ENCODE results near the gene SPTBN5. TPM values are rescaled to one million over a fixed set of nuclear protein-coding genes. Genes with fewer than 3 reads are reported as not detected.

The SPTBN5 gene
- total and polyA plus RNA-seq, 10 of the 15 experiments (the other 5 are each of a cell fraction or from before 2014, with no cell fraction given): under 0.01 to 0.18 (median 0.04) TPM; not detected in 4

DNA sequence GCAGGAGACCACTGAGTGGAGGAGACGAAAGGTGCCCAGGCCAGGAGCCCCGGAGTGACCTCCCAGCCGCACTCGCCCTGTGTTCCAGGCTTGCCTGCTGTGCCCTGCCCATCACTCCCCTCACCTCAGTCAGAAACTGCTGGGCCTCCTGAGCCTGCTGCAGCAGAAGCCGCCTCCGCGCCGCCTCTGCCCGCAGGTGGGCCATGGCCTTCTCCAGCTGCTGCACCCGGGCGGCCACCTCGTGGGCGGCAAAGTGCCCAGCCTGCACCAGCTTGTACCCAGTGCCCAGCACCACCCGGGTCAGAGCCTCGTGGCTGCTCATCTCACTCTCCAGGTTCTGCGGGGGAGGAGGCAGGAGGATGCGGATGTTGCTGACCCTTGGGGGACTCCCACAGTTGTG is 37.6 kb downstream of the SPTBN5 start:
- H3K4me3 ChIP-seq: no peak overlapping the region
- no TSS peak for BruUV-seq (replicated peaks)
- no peak for TF ChIP-seq SMAD1 (IDR thresholded peaks at IDR 0.05; ENCODE audit: low read depth, partially characterized antibody)
- TF ChIP-seq, protein P1, sequence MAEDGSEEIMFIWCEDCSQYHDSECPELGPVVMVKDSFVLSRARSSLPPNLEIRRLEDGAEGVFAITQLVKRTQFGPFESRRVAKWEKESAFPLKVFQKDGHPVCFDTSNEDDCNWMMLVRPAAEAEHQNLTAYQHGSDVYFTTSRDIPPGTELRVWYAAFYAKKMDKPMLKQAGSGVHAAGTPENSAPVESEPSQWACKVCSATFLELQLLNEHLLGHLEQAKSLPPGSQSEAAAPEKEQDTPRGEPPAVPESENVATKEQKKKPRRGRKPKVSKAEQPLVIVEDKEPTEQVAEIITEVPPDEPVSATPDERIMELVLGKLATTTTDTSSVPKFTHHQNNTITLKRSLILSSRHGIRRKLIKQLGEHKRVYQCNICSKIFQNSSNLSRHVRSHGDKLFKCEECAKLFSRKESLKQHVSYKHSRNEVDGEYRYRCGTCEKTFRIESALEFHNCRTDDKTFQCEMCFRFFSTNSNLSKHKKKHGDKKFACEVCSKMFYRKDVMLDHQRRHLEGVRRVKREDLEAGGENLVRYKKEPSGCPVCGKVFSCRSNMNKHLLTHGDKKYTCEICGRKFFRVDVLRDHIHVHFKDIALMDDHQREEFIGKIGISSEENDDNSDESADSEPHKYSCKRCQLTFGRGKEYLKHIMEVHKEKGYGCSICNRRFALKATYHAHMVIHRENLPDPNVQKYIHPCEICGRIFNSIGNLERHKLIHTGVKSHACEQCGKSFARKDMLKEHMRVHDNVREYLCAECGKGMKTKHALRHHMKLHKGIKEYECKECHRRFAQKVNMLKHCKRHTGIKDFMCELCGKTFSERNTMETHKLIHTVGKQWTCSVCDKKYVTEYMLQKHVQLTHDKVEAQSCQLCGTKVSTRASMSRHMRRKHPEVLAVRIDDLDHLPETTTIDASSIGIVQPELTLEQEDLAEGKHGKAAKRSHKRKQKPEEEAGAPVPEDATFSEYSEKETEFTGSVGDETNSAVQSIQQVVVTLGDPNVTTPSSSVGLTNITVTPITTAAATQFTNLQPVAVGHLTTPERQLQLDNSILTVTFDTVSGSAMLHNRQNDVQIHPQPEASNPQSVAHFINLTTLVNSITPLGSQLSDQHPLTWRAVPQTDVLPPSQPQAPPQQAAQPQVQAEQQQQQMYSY (CRISPR knock-in tag; IDR thresholded peaks at IDR 0.05): no peak
- no peak for TF ChIP-seq ZNF274 (IDR thresholded peaks at IDR 0.05; ENCODE audit: insufficient read depth, insufficient read length)
- no peak for TF ChIP-seq HDAC2 (IDR thresholded peaks at IDR 0.05)
- TF ChIP-seq KDM1A (IDR thresholded peaks at IDR 0.05; ENCODE audit: borderline replicate concordance): no peak
- no peak for TF ChIP-seq NKRF (conservative IDR thresholded peaks at IDR 0.05)
- no peak for TF ChIP-seq NBN (IDR thresholded peaks at IDR 0.05)
- no peak for TF ChIP-seq IRF4 (IDR thresholded peaks at IDR 0.05; ENCODE audit: low read depth, low read length)
- no peak for TF ChIP-seq MEF2A (IDR thresholded peaks at IDR 0.05; ENCODE audit: insufficient read depth, low read depth, low read length)
- TF ChIP-seq RAD21 (IDR thresholded peaks at IDR 0.05; ENCODE audit: insufficient read depth, low read depth, low read length): no peak
- TF ChIP-seq HCFC1 (IDR thresholded peaks at IDR 0.05; ENCODE audit: low read length): no peak
- TF ChIP-seq NFYA (IDR thresholded peaks at IDR 0.05; ENCODE audit: borderline replicate concordance, low read depth, low read length): no peak
- TF ChIP-seq, protein P2, sequence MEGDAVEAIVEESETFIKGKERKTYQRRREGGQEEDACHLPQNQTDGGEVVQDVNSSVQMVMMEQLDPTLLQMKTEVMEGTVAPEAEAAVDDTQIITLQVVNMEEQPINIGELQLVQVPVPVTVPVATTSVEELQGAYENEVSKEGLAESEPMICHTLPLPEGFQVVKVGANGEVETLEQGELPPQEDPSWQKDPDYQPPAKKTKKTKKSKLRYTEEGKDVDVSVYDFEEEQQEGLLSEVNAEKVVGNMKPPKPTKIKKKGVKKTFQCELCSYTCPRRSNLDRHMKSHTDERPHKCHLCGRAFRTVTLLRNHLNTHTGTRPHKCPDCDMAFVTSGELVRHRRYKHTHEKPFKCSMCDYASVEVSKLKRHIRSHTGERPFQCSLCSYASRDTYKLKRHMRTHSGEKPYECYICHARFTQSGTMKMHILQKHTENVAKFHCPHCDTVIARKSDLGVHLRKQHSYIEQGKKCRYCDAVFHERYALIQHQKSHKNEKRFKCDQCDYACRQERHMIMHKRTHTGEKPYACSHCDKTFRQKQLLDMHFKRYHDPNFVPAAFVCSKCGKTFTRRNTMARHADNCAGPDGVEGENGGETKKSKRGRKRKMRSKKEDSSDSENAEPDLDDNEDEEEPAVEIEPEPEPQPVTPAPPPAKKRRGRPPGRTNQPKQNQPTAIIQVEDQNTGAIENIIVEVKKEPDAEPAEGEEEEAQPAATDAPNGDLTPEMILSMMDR (IDR thresholded peaks at IDR 0.05 in 2 of 3, conservative IDR thresholded peaks at IDR 0.05 in 1 of 3; ENCODE audit: control insufficient read depth in 2 of 3, extremely low read depth in 1 of 3, insufficient read depth in 1 of 3, low read depth in 3 of 3, low read length in 3 of 3): no peak
- TF ChIP-seq ZNF207 (IDR thresholded peaks at IDR 0.05; ENCODE audit: borderline replicate concordance): no peak
- no peak for TF ChIP-seq HDAC6 (IDR thresholded peaks at IDR 0.05; ENCODE audit: unreplicated experiment)
- no peak for TF ChIP-seq MAX (IDR thresholded peaks at IDR 0.05; ENCODE audit: low read depth, low read length)
- FAIRE-seq (no peak), ATAC-seq (no peak), DNase-seq (ENCODE audit: low read depth, low spot score) (no peak)
- H3K79me2 ChIP-seq (ENCODE audit: control insufficient read depth, insufficient read depth, low read length): no peaks in the 10 kb centered on the region
- ChIA-PET SMC1A (ENCODE audit: uncharacterized antibody, unreplicated experiment) (no interaction called here), RAD21 (ENCODE audit: unreplicated experiment) (no interaction called here), POLR2A (interaction anchor here (1.4 kb wide), 1 partner anchor 9 kb away, joined by 4 read pairs; no protein-coding TSS in a partner anchor), CTCF (no interaction called here)
- in situ Hi-C loops (cut with MboI): no loop called here
- no peak overlapping the region for H3K27ac ChIP-seq (ENCODE audit: control insufficient read depth, insufficient read depth)
- no peaks in the 10 kb centered on the region for H3K9me3 ChIP-seq (replicated peaks; ENCODE audit: control insufficient read depth, insufficient read depth, low read length)
- H3K27me3 ChIP-seq (replicated peaks in 1 of 2; ENCODE audit: control insufficient read depth in 2 of 2, insufficient read depth in 2 of 2, low read length in 1 of 2): no peaks in the 10 kb centered on the region; a peak in 1 of 4 replicates
- no peak overlapping the region for H2AFZ ChIP-seq (ENCODE audit: control insufficient read depth, low read depth, low read length)
- intact Hi-C loops (cut with micrococcal nuclease; ENCODE audit: unreplicated experiment): no loop called here
- no peak overlapping the region for H3K4me2 ChIP-seq (ENCODE audit: control insufficient read depth, insufficient read depth)
- WGBS (ENCODE audit: insufficient coverage, insufficient replicate concordance, low lambda C conversion rate, missing lambda C conversion rate): 59% methylated on average over 16 of the region's 17 CpGs
- H3K36me3 ChIP-seq (ENCODE audit: control insufficient read depth in 2 of 2, insufficient read depth in 2 of 2, low read length in 1 of 2): no peaks in the 10 kb centered on the region
- H4K20me1 ChIP-seq (ENCODE audit: control insufficient read depth, insufficient read depth): no peaks in the 10 kb centered on the region
- H3K4me1 ChIP-seq (ENCODE audit: control insufficient read depth, insufficient read depth, low read length): no peaks in the 10 kb centered on the region
- no peak overlapping the region for H3K9ac ChIP-seq (ENCODE audit: control insufficient read depth, insufficient read depth, low read length)

Measured in GM12878 (cell line).